Stomach (tissue), 9 donors: ENCODE measurements around the gene GALNT17. TPM values are rescaled to one million over a fixed set of nuclear protein-coding genes. Genes with fewer than 3 reads are reported as not detected.

Source experiments
- DNase-seq, 2 donors: peaks; one replicate each; pipeline versions ENCODE4 v3.0.0 to v3.0.0-alpha.2; 2013 to 2019
- H3K27ac ChIP-seq, 5 donors: fragments of 200-600 bp in 4 of 5; sonication (generic) in 4 of 5; one replicate each; pipeline ENCODE4 v1.5.1; 2013 to 2019; ENCODE audit warnings: mild to moderate bottlenecking in 1 of 5, moderate library complexity in 1 of 5
- H3K27me3 ChIP-seq, 3 donors: fragments of 200-600 bp; sonication (generic); one replicate each; pipeline ENCODE4 v1.5.1; 2017 to 2019; ENCODE audit warnings: mixed run types in 1 of 3
- H3K36me3 ChIP-seq, 4 donors: fragments of 200-600 bp; sonication (generic); 1 replicate in 3 of 4; 2 replicates in 1 of 4; pipeline ENCODE4 v1.5.1; 2016 to 2019
- H3K4me1 ChIP-seq, 4 donors: fragments of 200-600 bp; sonication (generic); one replicate each; pipeline ENCODE4 v1.5.1; 2016 to 2019
- H3K4me3 ChIP-seq, 4 donors: fragments of 200-600 bp; sonication (generic) in 3 of 4; one replicate each; pipeline ENCODE4 v1.5.1; 2016 to 2019; ENCODE audit warnings: mild to moderate bottlenecking in 1 of 4
- H3K9me3 ChIP-seq, 4 donors: fragments of 200-600 bp; sonication (generic); one replicate each; pipeline ENCODE4 v1.5.1; 2016 to 2019
- CTCF ChIP-seq, 7 experiments: fragments of 450-650 bp in 4 of 7; fragments of 200-600 bp in 3 of 7; sonication (generic) in 3 of 7; IDR thresholded peaks; one replicate each; pipeline ENCODE4 v1.5.1; 2016 to 2019; ENCODE audit warnings: antibody characterized with exemption in 7 of 7, control low read depth in 2 of 7, mild to moderate bottlenecking in 1 of 7
- EP300 ChIP-seq: sonication (generic); formaldehyde crosslinking; IDR thresholded peaks from one replicate; pipeline ENCODE4 v1.6.1; 2017; ENCODE audit warnings: antibody characterized with exemption
- POLR2A ChIP-seq, 4 donors: fragments of 450-650 bp; IDR thresholded peaks; one replicate each; pipeline ENCODE4 v1.6.1; 2016; ENCODE audit warnings: antibody characterized with exemption in 4 of 4, control low read depth in 2 of 4, mild to moderate bottlenecking in 1 of 4, moderate library complexity in 1 of 4
- POLR2AphosphoS5 ChIP-seq, 3 donors: sonication (generic); formaldehyde crosslinking; IDR thresholded peaks; one replicate each; pipeline ENCODE4 v1.6.1; 2016; ENCODE audit warnings: antibody characterized with exemption in 3 of 3
- WGBS, 5 donors: extraction: QIAGEN DNeasy Blood & Tissue Kit in 3 of 5; methylation state at CpG; one replicate each; pipeline versions ENCODE4 v1.1.5 to v1.1.7; 2013 to 2018; 5-methylcytosine and 5-hydroxymethylcytosine counted together
- intact Hi-C: fragments of 100-400 bp; cut with DNase I; formaldehyde crosslinking; loops from one replicate; pipeline ENCODE4 v1.15.1; 2023; ENCODE audit warnings: low total_unique reads
- polyA plus RNA-seq, 3 donors: library from polyadenylated mRNA; stranded (reverse); fragments of 200-250 nt; gene quantifications; one replicate each; pipeline ENCODE4 v1.2.3, GENCODE V29; 2013
- total RNA-seq, 5 donors: library from RNA; depleted of rRNA; stranded (reverse); fragments of >200 nt; gene quantifications; one replicate each; pipeline versions ENCODE4 v1.1.0 to v1.2.3, GENCODE V29; 2014 to 2016
- donor health status: healthy with polysubstance abuse.
- donor health status: Bipolar disorder and iron deficiency.
- donor health status: healthy.

The GALNT17 gene
- total and polyA plus RNA-seq, 8 donors = 0.76 to 12.5 (median 1.6) TPM; not detected in 1

- Histone ChIP-seq H3K4me1 (no peaks in the 10 kb centered on the region), H3K27ac (no peak overlapping the region), H3K27me3 (no peaks in the 10 kb centered on the region), H3K36me3 (no peaks in the 10 kb centered on the region), H3K4me3 (no peak overlapping the region), H3K9me3 (no peaks in the 10 kb centered on the region)
- intact Hi-C loops = no loop called here
- DNase-seq = no peak
- TF ChIP-seq POLR2AphosphoS5 (IDR thresholded peaks at IDR 0.05) (no peak), POLR2A (IDR thresholded peaks at IDR 0.05) (no peak), EP300 (no peak), CTCF (IDR thresholded peaks at IDR 0.05) (no peak)
- WGBS, 5 donors = 66 to 84% (median 82%) methylated on average over 6 of the region's 6 CpGs
Observed at GRCh38 chr7:71491336-71491735, 359.4 kb downstream of the GALNT17 start.

GRCh38 chr7:71495828-71496227 is 363.9 kb downstream of the GALNT17 start:
- DNase-seq = no peak
- no peaks in the 10 kb centered on the region for H3K27me3 ChIP-seq
- peaks cover 0 to under 1% (median 0%) of the 10 kb centered on the region in 4 donors for H3K9me3 ChIP-seq
- no peak overlapping the region for H3K4me3 ChIP-seq
- peaks cover 0 to 9% (median 0%) of the 10 kb centered on the region in 4 donors for H3K4me1 ChIP-seq
- no peaks in the 10 kb centered on the region for H3K36me3 ChIP-seq
- no peak overlapping the region for H3K27ac ChIP-seq
- 78 to 91% (median 83%) methylated on average over 4 of the region's 4 CpGs for WGBS, 5 donors
- intact Hi-C loops = no loop called here
- TF ChIP-seq EP300 = no peak
- TF ChIP-seq POLR2AphosphoS5 (IDR thresholded peaks at IDR 0.05) = no peak
- TF ChIP-seq CTCF (IDR thresholded peaks at IDR 0.05) = no peak
- TF ChIP-seq POLR2A (IDR thresholded peaks at IDR 0.05) = no peak

- Histone ChIP-seq H3K4me3 (no peak overlapping the region), H3K27ac (no peak overlapping the region), H3K9me3 (peaks cover 0 to 13% (median 0%) of the 10 kb centered on the region in 4 donors), H3K27me3 (no peaks in the 10 kb centered on the region), H3K4me1 (peaks cover 0 to 9% (median 0%) of the 10 kb centered on the region in 4 donors), H3K36me3 (no peaks in the 10 kb centered on the region)
- 47 to 62% (median 59%) methylated on average over 8 of the region's 8 CpGs for WGBS, 5 donors
- DNase-seq = peak in 1 of 2 donors; percentile 40
- intact Hi-C loops = no loop called here
- TF ChIP-seq POLR2A (IDR thresholded peaks at IDR 0.05) (no peak), CTCF (IDR thresholded peaks at IDR 0.05) (no peak), POLR2AphosphoS5 (IDR thresholded peaks at IDR 0.05) (no peak), EP300 (no peak)
Observed at GRCh38 chr7:71497256-71497946, 365.5 kb downstream of the GALNT17 start.

GRCh38 chr7:71498381-71498780 is 366.4 kb downstream of the GALNT17 start:
- Histone ChIP-seq H3K9me3 (peaks cover 0 to 18% (median 0%) of the 10 kb centered on the region in 4 donors), H3K27me3 (no peaks in the 10 kb centered on the region), H3K4me1 (peaks cover 0 to 9% (median 0%) of the 10 kb centered on the region in 4 donors), H3K36me3 (no peaks in the 10 kb centered on the region), H3K4me3 (no peak overlapping the region), H3K27ac (no peak overlapping the region)
- WGBS, 5 donors = 58 to 77% (median 71%) methylated on average over 3 of the region's 3 CpGs
- peak in 1 of 2 donors; percentile 25 for DNase-seq
- intact Hi-C loops = no loop called here
- TF ChIP-seq POLR2A (IDR thresholded peaks at IDR 0.05) (no peak), POLR2AphosphoS5 (IDR thresholded peaks at IDR 0.05) (no peak)
